Caco-2 (cell line): ENCODE results near the gene TENM4. TPM values are rescaled to one million over a fixed set of nuclear protein-coding genes. Genes with fewer than 3 reads are reported as not detected.

Source experiments
- BruUV-seq: library from RNA; stranded (reverse); fragments of 400-500 nt; replicated peaks from 2 replicates; lab custom pipeline; 2021; lab: Mats Ljungman, UMichigan
- CTCF ChIA-PET: fragments of 300-600 bp; sonication (Branson Sonifier 250); formaldehyde crosslinking; loops from one replicate; lab custom pipeline; 2022; ENCODE audit warnings: antibody characterized with exemption; lab: Charles Lee
- POLR2A ChIA-PET: fragments of 300-600 bp; sonication (Branson Sonifier 250); formaldehyde crosslinking; loops from one replicate; lab custom pipeline; 2022; ENCODE audit warnings: antibody characterized with exemption; lab: Charles Lee
- DNase-seq, 2 experiments: peaks; one replicate each; pipeline versions ENCODE4 v3.0.0 to v3.0.0-alpha.2; 2020 to 2022
- H3K27me3 ChIP-seq: replicated peaks from 2 replicates; pipeline ENCODE4 v1.6.0; 2011; ENCODE audit warnings: low read length; ENCODE audit not compliant: control insufficient read depth, insufficient read depth
- H3K36me3 ChIP-seq: 2 replicates; pipeline ENCODE4 v1.5.1; 2011; ENCODE audit warnings: low read length; ENCODE audit not compliant: control insufficient read depth, insufficient read depth
- H3K4me1 ChIP-seq: fragments of 250-450 bp; sonication (Bioruptor Pico); 2 replicates; pipeline ENCODE4 v1.5.1; 2020; ENCODE audit warnings: mild to moderate bottlenecking
- H3K4me3 ChIP-seq: 2 replicates; pipeline ENCODE4 v1.5.1; 2011; ENCODE audit warnings: low read depth, mild to moderate bottlenecking, control low read depth, low read length
- H3K9me3 ChIP-seq: fragments of 250-450 bp; sonication (Bioruptor Pico); 2 replicates; pipeline ENCODE4 v1.5.1; 2020; ENCODE audit warnings: mild to moderate bottlenecking, moderate library complexity
- H3K27ac Mint-ChIP-seq: one replicate; pipeline ENCODE4 v1.8.0; 2022; ENCODE audit warnings: mixed read lengths; ENCODE audit not compliant: unreplicated experiment
- H3K27me3 Mint-ChIP-seq: one replicate; pipeline ENCODE4 v1.8.0; 2022; ENCODE audit warnings: mixed read lengths; ENCODE audit not compliant: insufficient read depth, unreplicated experiment
- H3K36me3 Mint-ChIP-seq: one replicate; pipeline ENCODE4 v1.8.0; 2022; ENCODE audit warnings: mild to moderate bottlenecking, mixed read lengths; ENCODE audit not compliant: insufficient read depth, unreplicated experiment
- H3K4me1 Mint-ChIP-seq: one replicate; pipeline ENCODE4 v1.8.0; 2022; ENCODE audit warnings: low read depth, mixed read lengths; ENCODE audit not compliant: unreplicated experiment
- H3K4me3 Mint-ChIP-seq: one replicate; pipeline ENCODE4 v1.8.0; 2022; ENCODE audit warnings: mild to moderate bottlenecking, moderate library complexity, mixed read lengths; ENCODE audit not compliant: unreplicated experiment
- H3K9me3 Mint-ChIP-seq: one replicate; pipeline ENCODE4 v1.8.0; 2022; ENCODE audit warnings: mixed read lengths; ENCODE audit not compliant: unreplicated experiment
- intact Hi-C: fragments of 100-400 bp; cut with micrococcal nuclease; formaldehyde crosslinking; loops from one replicate; pipeline ENCODE4 v1.10.0; 2022; ENCODE audit not compliant: unreplicated experiment
- total RNA-seq: library from RNA; stranded (reverse); gene quantifications from 2 replicates; pipeline ENCODE4 v1.2.3, GENCODE V29; 2022
- TF ChIP-seq, protein P1 (sequence below), 2 experiments: fragments of 200-600 bp in 1 of 2; IDR thresholded peaks; 1 replicate in 1 of 2; 2 replicates in 1 of 2; pipeline versions ENCODE4 v1.5.1 to v1.8.0; 2011 to 2022; ENCODE audit warnings: antibody characterized with exemption in 1 of 2, control low read depth in 1 of 2, inconsistent platforms in 1 of 2, low read depth in 1 of 2, low read length in 1 of 2, mild to moderate bottlenecking in 1 of 2, moderate library complexity in 1 of 2; ENCODE audit not compliant: insufficient read depth in 1 of 2, severe bottlenecking in 1 of 2, unreplicated experiment in 1 of 2

The TENM4 gene
- total RNA-seq, 1 experiment from 2014 or later = 1.1 TPM

DNA sequence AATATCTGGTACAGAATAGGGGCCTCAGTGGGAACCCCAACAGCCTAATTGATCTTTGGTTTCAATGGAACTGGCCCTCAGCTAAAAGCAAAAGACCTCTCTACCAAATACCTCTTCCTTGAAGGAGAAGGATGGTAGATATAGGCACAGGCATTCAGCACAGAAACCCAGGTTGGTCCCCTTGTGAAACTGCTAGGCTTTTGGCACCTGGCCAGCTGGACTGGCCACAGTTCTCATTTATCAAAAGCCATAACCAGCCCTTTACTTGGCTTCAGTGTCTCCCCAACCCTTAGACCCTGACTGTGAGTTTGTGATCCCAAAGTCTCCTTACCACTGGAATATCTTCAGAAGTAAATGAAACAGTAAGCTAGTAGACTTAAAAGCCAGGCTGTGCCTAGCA, 152.9 kb downstream of the TENM4 start:
- Mint-ChIP-seq H3K4me3 (no peak overlapping the region), H3K9me3 (no peaks in the 10 kb centered on the region), H3K4me1 (no peaks in the 10 kb centered on the region), H3K36me3 (no peaks in the 10 kb centered on the region), H3K27ac (no peak overlapping the region), H3K27me3 (peaks cover 12% of the 10 kb centered on the region)
- ChIA-PET CTCF (no interaction called here), POLR2A (interaction anchor here (0.6 kb wide), 1 partner anchor 440 kb away, joined by 3 read pairs; no protein-coding TSS in a partner anchor)
- TF ChIP-seq, protein P1, sequence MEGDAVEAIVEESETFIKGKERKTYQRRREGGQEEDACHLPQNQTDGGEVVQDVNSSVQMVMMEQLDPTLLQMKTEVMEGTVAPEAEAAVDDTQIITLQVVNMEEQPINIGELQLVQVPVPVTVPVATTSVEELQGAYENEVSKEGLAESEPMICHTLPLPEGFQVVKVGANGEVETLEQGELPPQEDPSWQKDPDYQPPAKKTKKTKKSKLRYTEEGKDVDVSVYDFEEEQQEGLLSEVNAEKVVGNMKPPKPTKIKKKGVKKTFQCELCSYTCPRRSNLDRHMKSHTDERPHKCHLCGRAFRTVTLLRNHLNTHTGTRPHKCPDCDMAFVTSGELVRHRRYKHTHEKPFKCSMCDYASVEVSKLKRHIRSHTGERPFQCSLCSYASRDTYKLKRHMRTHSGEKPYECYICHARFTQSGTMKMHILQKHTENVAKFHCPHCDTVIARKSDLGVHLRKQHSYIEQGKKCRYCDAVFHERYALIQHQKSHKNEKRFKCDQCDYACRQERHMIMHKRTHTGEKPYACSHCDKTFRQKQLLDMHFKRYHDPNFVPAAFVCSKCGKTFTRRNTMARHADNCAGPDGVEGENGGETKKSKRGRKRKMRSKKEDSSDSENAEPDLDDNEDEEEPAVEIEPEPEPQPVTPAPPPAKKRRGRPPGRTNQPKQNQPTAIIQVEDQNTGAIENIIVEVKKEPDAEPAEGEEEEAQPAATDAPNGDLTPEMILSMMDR (IDR thresholded peaks at IDR 0.05; ENCODE audit: insufficient read depth in 1 of 2, low read depth in 1 of 2, low read length in 1 of 2, severe bottlenecking in 1 of 2, unreplicated experiment in 1 of 2) = no peak
- intact Hi-C loops = no loop called here
- H3K4me1 ChIP-seq = no peaks in the 10 kb centered on the region
- H3K4me3 ChIP-seq = no peak overlapping the region
- H3K9me3 ChIP-seq = no peaks in the 10 kb centered on the region; the same call in 1 of the 2 replicates
- H3K27me3 ChIP-seq = no peaks in the 10 kb centered on the region
- H3K36me3 ChIP-seq = no peaks in the 10 kb centered on the region
- DNase-seq = no peak
- BruUV-seq = no TSS peak

GRCh38 chr11:79285756-79286155, 155.1 kb downstream of the TENM4 start:
- ChIA-PET POLR2A (no interaction called here), CTCF (no interaction called here)
- Histone ChIP-seq H3K4me3 (no peak overlapping the region), H3K9me3 (no peaks in the 10 kb centered on the region; the same call in 1 of the 2 replicates), H3K4me1 (no peaks in the 10 kb centered on the region), H3K36me3 (no peaks in the 10 kb centered on the region), H3K27me3 (no peaks in the 10 kb centered on the region)
- Mint-ChIP-seq H3K36me3 (no peaks in the 10 kb centered on the region), H3K27me3 (peaks cover 17% of the 10 kb centered on the region), H3K4me3 (no peak overlapping the region), H3K27ac (no peak overlapping the region), H3K4me1 (no peaks in the 10 kb centered on the region), H3K9me3 (no peaks in the 10 kb centered on the region)
- intact Hi-C loops = no loop called here
- DNase-seq = no peak
- BruUV-seq = no TSS peak
- TF ChIP-seq, protein P1 (IDR thresholded peaks at IDR 0.05; ENCODE audit: insufficient read depth in 1 of 2, low read depth in 1 of 2, low read length in 1 of 2, severe bottlenecking in 1 of 2, unreplicated experiment in 1 of 2) = no peak

- H3K4me3 Mint-ChIP-seq = no peak overlapping the region
These were observed 164.0 kb downstream of the TENM4 start for GRCh38 chr11:79276736-79277325.

More at GRCh38 chr11:79276736-79277325, 164.0 kb downstream of the TENM4 start:
- DNase-seq = no peak
- Mint-ChIP-seq H3K27me3 (peaks cover 8% of the 10 kb centered on the region), H3K27ac (no peak overlapping the region), H3K4me1 (no peaks in the 10 kb centered on the region), H3K36me3 (no peaks in the 10 kb centered on the region), H3K9me3 (no peaks in the 10 kb centered on the region)
- ChIA-PET CTCF (no interaction called here), POLR2A (no interaction called here)
- Histone ChIP-seq H3K4me3 (no peak overlapping the region), H3K9me3 (no peaks in the 10 kb centered on the region), H3K27me3 (no peaks in the 10 kb centered on the region), H3K36me3 (no peaks in the 10 kb centered on the region), H3K4me1 (no peaks in the 10 kb centered on the region)
- intact Hi-C loops = no loop called here
- BruUV-seq = no TSS peak
- TF ChIP-seq, protein P1 (IDR thresholded peaks at IDR 0.05; ENCODE audit: insufficient read depth in 1 of 2, low read depth in 1 of 2, low read length in 1 of 2, severe bottlenecking in 1 of 2, unreplicated experiment in 1 of 2) = no peak
